Subcutaneous abdominal adipose tissue (tissue), 5 donors: ENCODE results near the gene MAP3K19.
"Not testable (repeated sequence)": the region's sequence is repeated elsewhere in the genome, so short reads cannot be mapped to it uniquely, and the experiment has no call there.

ENCODE experiments used
- H3K27ac ChIP-seq: one replicate; pipeline ENCODE4 v1.7.0; 2013; ENCODE audit warnings: low read depth, mild to moderate bottlenecking, inconsistent platforms, low read length, moderate library complexity
- H3K27me3 ChIP-seq, 5 donors: one replicate each; pipeline ENCODE4 v1.7.0; 2013; ENCODE audit warnings: low read length in 5 of 5, inconsistent platforms in 1 of 5; ENCODE audit not compliant: control insufficient read depth in 5 of 5, insufficient read depth in 4 of 5
- H3K36me3 ChIP-seq, 5 donors: one replicate each; pipeline ENCODE4 v1.7.0; 2013; ENCODE audit warnings: low read length in 5 of 5; ENCODE audit not compliant: control insufficient read depth in 5 of 5, insufficient read depth in 5 of 5
- H3K4me1 ChIP-seq, 5 donors: one replicate each; pipeline ENCODE4 v1.7.0; 2013; ENCODE audit warnings: low read length in 5 of 5, mild to moderate bottlenecking in 3 of 5, moderate library complexity in 1 of 5; ENCODE audit not compliant: control insufficient read depth in 5 of 5, insufficient read depth in 5 of 5
- H3K4me3 ChIP-seq, 5 donors: one replicate each; pipeline ENCODE4 v1.7.0; 2013; ENCODE audit warnings: low read length in 5 of 5, low read depth in 1 of 5
- H3K9ac ChIP-seq, 5 donors: one replicate each; pipeline ENCODE4 v1.7.0; 2013; ENCODE audit warnings: low read length in 5 of 5, mild to moderate bottlenecking in 4 of 5, moderate library complexity in 3 of 5
- H3K9me3 ChIP-seq, 5 donors: one replicate each; pipeline ENCODE4 v1.7.0; 2013; ENCODE audit warnings: low read length in 5 of 5; ENCODE audit not compliant: control insufficient read depth in 5 of 5
- donor health status: healthy.
- donor health status: healthy.
- donor health status: healthy.
- donor health status: healthy.
- donor health status: healthy.

The MAP3K19 gene

DNA sequence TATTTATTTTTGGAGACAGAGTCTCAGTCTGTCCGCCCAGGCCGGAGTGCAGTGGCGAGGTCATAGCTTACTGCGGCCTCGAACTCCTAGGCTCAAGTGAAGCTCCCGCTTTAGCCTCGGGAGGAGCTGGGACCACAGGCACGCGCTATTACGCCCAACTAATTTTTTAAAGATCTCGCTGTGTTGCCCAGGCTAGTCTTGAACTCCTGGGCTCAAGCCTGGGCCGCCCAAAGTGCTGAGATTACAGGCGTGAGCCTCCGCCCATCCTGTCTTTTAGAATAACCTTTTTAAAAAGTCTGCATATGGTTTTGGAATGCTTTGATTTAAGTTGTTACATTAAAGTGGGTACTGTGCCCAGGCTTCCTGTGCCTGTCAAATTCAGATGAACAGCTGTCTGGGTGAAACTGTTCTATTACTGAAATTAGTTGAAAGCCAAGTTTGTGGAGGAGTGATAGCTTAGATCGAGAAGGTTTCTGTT, 5.8 kb upstream of the MAP3K19 start:
- H3K9ac ChIP-seq: peak overlapping the region; percentile 89 to 100 (median 98)
- no peaks in the 10 kb centered on the region for H3K9me3 ChIP-seq
- H3K27ac ChIP-seq: peak overlapping the region; percentile 98
- peak overlapping the region; percentile 78 to 100 (median 90) for H3K4me3 ChIP-seq
- H3K27me3 ChIP-seq: no peaks in the 10 kb centered on the region
- no peaks in the 10 kb centered on the region for H3K36me3 ChIP-seq
- peaks cover 0 to 30% (median 28%) of the 10 kb centered on the region in 5 donors for H3K4me1 ChIP-seq

DNA sequence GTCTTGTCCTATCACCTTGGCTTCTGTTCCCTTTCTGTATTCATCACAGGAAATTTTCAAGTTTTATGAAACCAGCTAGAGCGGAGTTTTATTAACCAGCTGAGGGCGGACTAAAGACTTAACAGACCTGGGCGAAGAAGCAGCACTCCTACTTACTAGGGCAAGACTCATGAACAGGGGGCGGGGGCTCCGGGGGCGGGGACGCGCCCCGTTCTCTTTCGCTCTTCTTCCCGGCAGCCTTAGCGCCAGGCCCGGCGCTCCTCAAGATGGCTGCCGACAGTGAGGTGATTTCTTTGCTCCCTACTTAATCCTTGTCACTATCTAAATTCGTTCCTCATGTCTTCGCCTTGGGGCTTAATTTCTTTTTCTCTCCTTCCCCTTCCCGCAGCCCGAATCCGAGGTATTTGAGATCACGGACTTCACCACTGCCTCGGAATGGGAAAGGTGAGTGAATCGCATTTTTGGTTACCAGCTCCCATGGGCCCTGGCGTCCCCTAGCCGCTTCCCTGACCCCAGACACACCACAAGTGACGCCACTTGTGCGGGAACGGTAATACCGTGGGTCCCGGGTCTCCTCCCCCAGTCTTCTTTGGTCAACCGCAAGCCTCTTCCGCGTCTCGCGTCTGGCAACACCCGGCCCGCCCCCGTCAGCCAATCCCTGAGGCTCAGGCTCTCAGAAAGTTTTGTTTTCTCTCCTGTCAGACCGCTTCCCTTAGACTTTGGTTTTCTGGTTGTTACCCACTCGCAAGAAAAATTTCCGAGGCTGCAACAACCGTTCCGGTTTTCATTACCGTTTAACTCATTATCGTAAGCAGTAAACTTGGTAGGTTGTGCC, 5.0 kb upstream of the MAP3K19 start, which contains the start of gene RAB3GAP1:
Gene RAB3GAP1 (plus strand): TSS at position 251 of the 835 bp plus-strand sequence. CDS start 16 bp downstream, at position 267.
- H3K27ac ChIP-seq: peak within 1 kb of the TSS; percentile 98
- H3K9ac ChIP-seq: peak within 1 kb of the TSS; percentile 89 to 100 (median 98)
- peak within 1 kb of the TSS; percentile 78 to 100 (median 90) for H3K4me3 ChIP-seq
- H3K36me3 ChIP-seq: no peaks in the 10 kb centered on the region
- no peaks in the 10 kb centered on the region for H3K27me3 ChIP-seq
- H3K4me1 ChIP-seq: peaks cover 0 to 30% (median 28%) of the 10 kb centered on the region in 5 donors
- no peaks in the 10 kb centered on the region for H3K9me3 ChIP-seq

- H3K36me3 ChIP-seq: no peaks in the 10 kb centered on the region
- peaks cover 0 to 30% (median 26%) of the 10 kb centered on the region in 5 donors for H3K4me1 ChIP-seq
- no peaks in the 10 kb centered on the region for H3K9me3 ChIP-seq
- H3K9ac ChIP-seq: no peak overlapping the region
- H3K4me3 ChIP-seq: no peak overlapping the region
- H3K27ac ChIP-seq: no peak overlapping the region
- no peaks in the 10 kb centered on the region for H3K27me3 ChIP-seq
Measured at GRCh38 chr2:135050684-135051083, 3.4 kb upstream of the MAP3K19 start.

GRCh38 chr2:135050132-135050531, 2.9 kb upstream of the MAP3K19 start:
- Histone ChIP-seq H3K27ac (no peak overlapping the region), H3K9ac (no peak overlapping the region), H3K9me3 (no peaks in the 10 kb centered on the region), H3K4me1 (peaks cover 0 to 27% (median 26%) of the 10 kb centered on the region in 5 donors), H3K36me3 (no peaks in the 10 kb centered on the region), H3K27me3 (no peaks in the 10 kb centered on the region), H3K4me3 (no peak overlapping the region)

DNA sequence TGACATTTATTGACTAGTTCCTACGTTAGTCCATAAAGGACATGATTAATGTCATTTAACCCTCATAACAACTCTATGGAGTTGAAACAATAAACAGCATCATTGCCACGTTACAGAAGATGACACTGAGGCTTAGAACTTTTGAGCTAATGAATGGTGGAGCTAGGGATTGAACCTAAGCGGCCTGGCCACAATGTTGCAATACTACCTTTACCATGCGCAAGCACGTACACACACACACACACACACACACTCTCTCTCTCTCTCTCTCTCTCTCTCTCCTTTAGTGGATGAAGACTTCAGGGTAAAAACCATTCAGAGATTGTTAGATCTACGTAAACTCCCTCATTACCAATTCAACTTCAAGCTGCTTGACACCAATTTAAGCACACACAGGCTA, 875 bp upstream of the MAP3K19 start:
- no peak overlapping the region for H3K27ac ChIP-seq
- peaks cover 0 to 3% (median 0%) of the 10 kb centered on the region in 5 donors for H3K27me3 ChIP-seq
- H3K4me3 ChIP-seq: no peak overlapping the region
- H3K9ac ChIP-seq: no peak overlapping the region
- peaks cover 0 to 9% (median 7%) of the 10 kb centered on the region in 5 donors for H3K4me1 ChIP-seq
- no peaks in the 10 kb centered on the region for H3K9me3 ChIP-seq
- no peaks in the 10 kb centered on the region for H3K36me3 ChIP-seq

DNA sequence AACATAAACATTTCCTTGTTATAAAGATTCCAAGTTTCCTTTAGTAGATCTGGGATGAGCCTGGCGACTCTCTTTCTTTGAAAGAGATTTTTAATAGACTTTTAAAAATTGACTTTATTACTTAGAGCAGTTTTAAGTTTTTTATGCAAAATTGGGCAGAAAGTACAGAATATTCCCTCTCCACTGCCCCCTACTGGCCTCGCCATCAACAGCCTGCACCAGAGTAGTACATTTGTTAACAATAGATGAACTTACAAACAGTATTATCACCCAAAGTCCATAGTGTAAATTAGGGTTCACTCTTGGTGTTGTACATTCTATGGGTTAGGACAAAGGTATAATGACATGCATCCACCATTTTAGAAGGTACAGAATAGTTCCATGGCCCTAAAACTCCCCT, 3.9 kb downstream of the MAP3K19 start:
- H3K36me3 ChIP-seq: no peaks in the 10 kb centered on the region
- no peaks in the 10 kb centered on the region for H3K4me1 ChIP-seq
- H3K9me3 ChIP-seq: no peaks in the 10 kb centered on the region
- H3K4me3 ChIP-seq: no peak overlapping the region
- no peak overlapping the region for H3K9ac ChIP-seq
- H3K27ac ChIP-seq: no peak overlapping the region
- peaks cover 0 to 3% (median 0%) of the 10 kb centered on the region in 5 donors for H3K27me3 ChIP-seq

- no peak overlapping the region for H3K27ac ChIP-seq
- no peaks in the 10 kb centered on the region for H3K36me3 ChIP-seq
- H3K27me3 ChIP-seq: no peaks in the 10 kb centered on the region
- no peaks in the 10 kb centered on the region for H3K4me1 ChIP-seq
- H3K9me3 ChIP-seq: no peaks in the 10 kb centered on the region
- H3K4me3 ChIP-seq: no peak overlapping the region
- H3K9ac ChIP-seq: no peak overlapping the region
Measured at GRCh38 chr2:135037831-135038230, 9.4 kb downstream of the MAP3K19 start.

DNA sequence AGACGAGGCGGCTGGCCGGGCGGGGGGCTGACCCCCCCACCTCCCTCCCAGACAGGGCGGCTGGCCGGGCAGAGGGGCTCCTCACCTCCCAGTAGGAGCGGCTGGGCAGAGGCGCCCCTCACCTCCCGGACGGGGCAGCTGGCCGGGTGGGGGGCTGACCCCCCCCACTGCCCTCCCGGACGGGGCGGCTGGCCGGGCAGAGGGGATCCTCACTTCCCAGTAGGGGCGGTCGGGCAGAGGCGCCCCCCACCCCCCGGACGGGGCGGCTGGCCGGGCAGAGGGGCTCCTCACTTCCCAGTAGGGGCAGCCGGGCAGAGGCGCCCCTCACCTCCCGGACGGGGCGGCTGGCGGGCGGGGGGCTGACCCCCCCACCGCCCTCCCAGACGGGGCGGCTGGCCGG, 14.0 kb downstream of the MAP3K19 start:
- not testable (repeated sequence) for H3K9ac ChIP-seq, H3K9me3 ChIP-seq, H3K4me3 ChIP-seq, H3K4me1 ChIP-seq, H3K27me3 ChIP-seq, H3K36me3 ChIP-seq, H3K27ac ChIP-seq

DNA sequence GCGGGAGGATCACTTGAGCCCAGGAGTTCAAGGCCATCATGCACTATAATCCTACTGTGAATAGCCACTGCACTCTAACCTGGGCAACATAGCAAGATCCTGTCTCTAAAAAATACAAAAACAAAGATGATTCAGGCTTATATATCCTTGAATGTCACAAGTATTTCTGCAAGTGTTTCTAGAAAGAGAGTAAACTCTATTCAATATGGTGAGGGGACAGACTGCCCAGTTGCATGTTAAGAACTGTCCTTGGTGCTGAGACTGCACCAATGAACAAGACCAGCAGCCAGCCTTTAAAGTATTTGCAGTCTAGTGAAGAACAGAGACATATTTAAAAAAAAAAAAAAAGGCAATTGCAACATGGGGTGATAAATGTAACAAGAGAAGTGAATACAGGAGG, 16.4 kb downstream of the MAP3K19 start:
- Histone ChIP-seq H3K4me1 (no peaks in the 10 kb centered on the region), H3K4me3 (no peak overlapping the region), H3K27me3 (no peaks in the 10 kb centered on the region), H3K27ac (no peak overlapping the region), H3K9me3 (no peaks in the 10 kb centered on the region), H3K9ac (no peak overlapping the region), H3K36me3 (no peaks in the 10 kb centered on the region)

DNA sequence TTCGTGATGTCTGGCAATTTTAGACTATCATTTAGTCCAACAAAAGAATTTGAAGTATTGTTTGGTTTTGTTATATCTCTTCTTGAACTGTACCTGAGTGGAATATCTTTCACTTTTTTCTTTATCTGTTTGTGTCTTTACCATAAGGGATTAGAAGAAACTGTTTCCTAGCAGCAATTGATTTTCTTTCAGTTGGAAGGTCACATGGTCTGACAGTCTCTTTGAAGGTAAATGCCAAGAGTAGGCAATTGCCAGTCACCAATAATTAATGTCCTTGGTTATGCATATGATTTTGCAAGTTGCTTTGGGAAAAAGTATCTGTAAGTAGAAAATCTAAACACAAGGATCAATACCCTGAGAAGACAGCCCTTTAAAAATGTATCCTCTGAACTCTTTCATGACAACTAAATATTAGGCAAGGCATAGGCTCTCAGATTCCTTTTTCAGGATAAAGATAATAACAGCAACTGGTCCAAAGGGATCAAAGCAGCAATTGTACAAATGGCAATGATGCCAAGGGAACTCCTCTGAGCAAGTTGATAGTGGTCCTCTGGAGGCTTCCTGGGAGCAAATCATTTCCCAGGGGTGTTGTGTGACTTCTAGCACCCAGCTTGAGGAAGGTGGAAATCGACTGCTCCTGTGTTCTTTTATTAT, 17.6 kb downstream of the MAP3K19 start:
- Histone ChIP-seq H3K9me3 (no peaks in the 10 kb centered on the region), H3K4me1 (no peaks in the 10 kb centered on the region), H3K4me3 (no peak overlapping the region), H3K27ac (no peak overlapping the region), H3K36me3 (no peaks in the 10 kb centered on the region), H3K9ac (no peak overlapping the region), H3K27me3 (no peaks in the 10 kb centered on the region)
